DND-41 (cell line): Measurements from ENCODE around the gene PPFIBP2.

Experiments
- CTCF ChIP-seq: IDR thresholded peaks from 2 replicates; pipeline ENCODE4 v1.5.1; 2012; ENCODE audit warnings: borderline replicate concordance, low read length, moderate library complexity, mild to moderate bottlenecking; ENCODE audit not compliant: poor library complexity, severe bottlenecking; ENCODE audit errors: extremely low read depth
- EZH2 ChIP-seq: IDR thresholded peaks from 3 replicates; pipeline ENCODE4 v1.6.1; 2012; ENCODE audit warnings: borderline replicate concordance, low read depth, mild to moderate bottlenecking, moderate library complexity, low read length, inconsistent platforms; ENCODE audit not compliant: severe bottlenecking

- TF ChIP-seq EZH2 (no peak), CTCF (no peak)
These were observed 35.9 kb downstream of the PPFIBP2 start for GRCh38 chr11:7549681-7550080.
